Panc1 (cell line): Measurements from ENCODE around the gene HERC6. TPM values are rescaled to one million over a fixed set of nuclear protein-coding genes. Genes with fewer than 3 reads are reported as not detected.

Experiments used
- ATAC-seq: fragments of 200-7000 bp; cut with Tn5 transposase; 2 replicates; pipeline ENCODE4 v1.9.1; 2020; ENCODE audit warnings: mild to moderate bottlenecking, moderate library complexity
- BruUV-seq: library from RNA; stranded (reverse); fragments of 400-500 nt; replicated peaks from 2 replicates; lab custom pipeline; 2021; lab: Mats Ljungman, UMichigan
- CTCF ChIA-PET: fragments of 300-600 bp; sonication (Branson Sonifier 250); formaldehyde crosslinking; loops from one replicate; lab custom pipeline; 2022; ENCODE audit warnings: antibody characterized with exemption; lab: Charles Lee
- POLR2A ChIA-PET: fragments of 300-600 bp; sonication (Branson Sonifier 250); formaldehyde crosslinking; loops from one replicate; lab custom pipeline; 2022; ENCODE audit warnings: antibody characterized with exemption; lab: Charles Lee
- DNase-seq: peaks from one replicate; pipeline ENCODE4 v3.0.0-alpha.2; 2010; ENCODE audit warnings: low read depth, low spot score
- H3K27ac ChIP-seq: 2 replicates; pipeline ENCODE4 v1.5.1; 2011; ENCODE audit warnings: mild to moderate bottlenecking, low read length, inconsistent platforms
- H3K27me3 ChIP-seq: fragments of 200-500 bp; sonication (Bioruptor generic); 2 replicates; pipeline ENCODE4 v1.6.0; 2014; ENCODE audit warnings: low read length, inconsistent platforms; ENCODE audit not compliant: control insufficient read depth, insufficient read depth
- H3K36me3 ChIP-seq: fragments of 200-500 bp; sonication (Bioruptor generic); 2 replicates; pipeline ENCODE4 v1.5.1; 2014; ENCODE audit warnings: inconsistent platforms, mild to moderate bottlenecking, low read length, moderate library complexity; ENCODE audit not compliant: control insufficient read depth, insufficient read depth
- H3K4me1 ChIP-seq: 2 replicates; pipeline ENCODE4 v1.5.1; 2011; ENCODE audit warnings: inconsistent platforms, mild to moderate bottlenecking, low read length, moderate library complexity; ENCODE audit not compliant: control insufficient read depth, insufficient read depth
- H3K4me3 ChIP-seq, 2 experiments: 2 replicates each; pipeline ENCODE4 v1.5.1; 2011 to 2012; ENCODE audit warnings: low read depth in 2 of 2, low read length in 2 of 2, mild to moderate bottlenecking in 2 of 2, inconsistent platforms in 1 of 2, moderate library complexity in 1 of 2
- H3K9me3 ChIP-seq: fragments of 200-500 bp; sonication (Bioruptor generic); 2 replicates; pipeline ENCODE4 v1.5.1; 2014; ENCODE audit warnings: low read depth, mild to moderate bottlenecking, inconsistent platforms, low read length, moderate library complexity; ENCODE audit not compliant: control insufficient read depth, insufficient read depth
- POLR2AphosphoS5 ChIP-seq: IDR thresholded peaks from 2 replicates; pipeline ENCODE4 v1.6.1; 2012; ENCODE audit warnings: mild to moderate bottlenecking, low read depth, low read length, moderate library complexity
- SIN3A ChIP-seq: IDR thresholded peaks from 2 replicates; pipeline ENCODE4 v1.6.1; 2012; ENCODE audit warnings: low read depth, mild to moderate bottlenecking, low read length, moderate library complexity, borderline replicate concordance; ENCODE audit not compliant: insufficient read depth
- TCF7L2 ChIP-seq: IDR thresholded peaks from 2 replicates; pipeline ENCODE4 v1.6.1; 2011; ENCODE audit warnings: mild to moderate bottlenecking, low read depth, low read length, inconsistent platforms
- in situ Hi-C: cut with HindIII; loops from 2 replicates; pipeline ENCODE4 v1.10.0; 2016; ENCODE audit warnings: low sequenced_read_pairs, low pct_unique_long_range_greater_than_20kb
- intact Hi-C: fragments of 100-400 bp; cut with micrococcal nuclease; formaldehyde crosslinking; loops from one replicate; pipeline ENCODE4 v1.10.0; 2022; ENCODE audit not compliant: unreplicated experiment
- total RNA-seq: library from RNA; stranded (reverse); gene quantifications from one replicate; pipeline ENCODE4 v1.2.1, GENCODE V29; 2021; ENCODE audit not compliant: unreplicated experiment
- TF ChIP-seq, protein P1 (sequence below): fragments of 450-650 bp; IDR thresholded peaks from 2 replicates; pipeline ENCODE4 v1.5.1; 2017; ENCODE audit warnings: mild to moderate bottlenecking
- TF ChIP-seq, protein P2 (sequence below), 2 experiments: IDR thresholded peaks; 2 replicates each; pipeline ENCODE4 v1.6.1; 2011 to 2012; ENCODE audit warnings: low read depth in 2 of 2, control low read depth in 1 of 2, low read length in 1 of 2, mild to moderate bottlenecking in 1 of 2, moderate library complexity in 1 of 2; ENCODE audit not compliant: insufficient read depth in 1 of 2

HERC6 gene
- total RNA-seq, 1 experiment from 2014 or later, result 1.2 TPM

DNA sequence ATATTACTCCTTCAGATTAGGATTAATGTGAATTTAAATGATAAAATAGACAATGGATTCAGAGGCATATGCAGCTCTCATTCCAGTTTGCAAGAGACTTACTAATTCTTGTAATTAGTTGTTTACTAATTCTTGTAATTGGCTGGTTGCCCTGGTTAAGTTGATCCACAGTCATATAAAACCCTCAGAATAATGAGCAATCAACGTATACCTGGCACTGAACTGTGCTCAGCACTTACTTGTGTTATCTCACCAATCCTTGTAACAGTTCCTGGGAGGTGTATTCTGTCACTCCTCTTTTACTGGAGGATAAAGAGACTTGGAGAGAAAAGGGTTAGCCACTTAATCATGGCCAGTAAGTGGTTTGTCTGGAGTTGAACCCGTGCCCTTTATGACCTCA, 88.7 kb downstream of the HERC6 start:
- no peak for DNase-seq
- CTCF ChIA-PET, result no interaction called here
- intact Hi-C loops, result no loop called here
- Histone ChIP-seq H3K9me3 (no peaks in the 10 kb centered on the region), H3K27me3 (no peaks in the 10 kb centered on the region), H3K27ac (no peak overlapping the region), H3K4me1 (no peaks in the 10 kb centered on the region), H3K4me3 (no peak overlapping the region), H3K36me3 (no peaks in the 10 kb centered on the region)
- ATAC-seq, result no peak
- POLR2A ChIA-PET, result no interaction called here
- BruUV-seq, result no TSS peak
- no peak for TF ChIP-seq TCF7L2
- TF ChIP-seq, protein P1, sequence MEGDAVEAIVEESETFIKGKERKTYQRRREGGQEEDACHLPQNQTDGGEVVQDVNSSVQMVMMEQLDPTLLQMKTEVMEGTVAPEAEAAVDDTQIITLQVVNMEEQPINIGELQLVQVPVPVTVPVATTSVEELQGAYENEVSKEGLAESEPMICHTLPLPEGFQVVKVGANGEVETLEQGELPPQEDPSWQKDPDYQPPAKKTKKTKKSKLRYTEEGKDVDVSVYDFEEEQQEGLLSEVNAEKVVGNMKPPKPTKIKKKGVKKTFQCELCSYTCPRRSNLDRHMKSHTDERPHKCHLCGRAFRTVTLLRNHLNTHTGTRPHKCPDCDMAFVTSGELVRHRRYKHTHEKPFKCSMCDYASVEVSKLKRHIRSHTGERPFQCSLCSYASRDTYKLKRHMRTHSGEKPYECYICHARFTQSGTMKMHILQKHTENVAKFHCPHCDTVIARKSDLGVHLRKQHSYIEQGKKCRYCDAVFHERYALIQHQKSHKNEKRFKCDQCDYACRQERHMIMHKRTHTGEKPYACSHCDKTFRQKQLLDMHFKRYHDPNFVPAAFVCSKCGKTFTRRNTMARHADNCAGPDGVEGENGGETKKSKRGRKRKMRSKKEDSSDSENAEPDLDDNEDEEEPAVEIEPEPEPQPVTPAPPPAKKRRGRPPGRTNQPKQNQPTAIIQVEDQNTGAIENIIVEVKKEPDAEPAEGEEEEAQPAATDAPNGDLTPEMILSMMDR, result no peak
- TF ChIP-seq POLR2AphosphoS5, result no peak
- TF ChIP-seq, protein P2, sequence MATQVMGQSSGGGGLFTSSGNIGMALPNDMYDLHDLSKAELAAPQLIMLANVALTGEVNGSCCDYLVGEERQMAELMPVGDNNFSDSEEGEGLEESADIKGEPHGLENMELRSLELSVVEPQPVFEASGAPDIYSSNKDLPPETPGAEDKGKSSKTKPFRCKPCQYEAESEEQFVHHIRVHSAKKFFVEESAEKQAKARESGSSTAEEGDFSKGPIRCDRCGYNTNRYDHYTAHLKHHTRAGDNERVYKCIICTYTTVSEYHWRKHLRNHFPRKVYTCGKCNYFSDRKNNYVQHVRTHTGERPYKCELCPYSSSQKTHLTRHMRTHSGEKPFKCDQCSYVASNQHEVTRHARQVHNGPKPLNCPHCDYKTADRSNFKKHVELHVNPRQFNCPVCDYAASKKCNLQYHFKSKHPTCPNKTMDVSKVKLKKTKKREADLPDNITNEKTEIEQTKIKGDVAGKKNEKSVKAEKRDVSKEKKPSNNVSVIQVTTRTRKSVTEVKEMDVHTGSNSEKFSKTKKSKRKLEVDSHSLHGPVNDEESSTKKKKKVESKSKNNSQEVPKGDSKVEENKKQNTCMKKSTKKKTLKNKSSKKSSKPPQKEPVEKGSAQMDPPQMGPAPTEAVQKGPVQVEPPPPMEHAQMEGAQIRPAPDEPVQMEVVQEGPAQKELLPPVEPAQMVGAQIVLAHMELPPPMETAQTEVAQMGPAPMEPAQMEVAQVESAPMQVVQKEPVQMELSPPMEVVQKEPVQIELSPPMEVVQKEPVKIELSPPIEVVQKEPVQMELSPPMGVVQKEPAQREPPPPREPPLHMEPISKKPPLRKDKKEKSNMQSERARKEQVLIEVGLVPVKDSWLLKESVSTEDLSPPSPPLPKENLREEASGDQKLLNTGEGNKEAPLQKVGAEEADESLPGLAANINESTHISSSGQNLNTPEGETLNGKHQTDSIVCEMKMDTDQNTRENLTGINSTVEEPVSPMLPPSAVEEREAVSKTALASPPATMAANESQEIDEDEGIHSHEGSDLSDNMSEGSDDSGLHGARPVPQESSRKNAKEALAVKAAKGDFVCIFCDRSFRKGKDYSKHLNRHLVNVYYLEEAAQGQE (IDR thresholded peaks at IDR 0.05; ENCODE audit: insufficient read depth in 1 of 2, low read depth in 2 of 2, low read length in 1 of 2), result no peak
- no peak for TF ChIP-seq SIN3A
- in situ Hi-C loops, result no loop called here

DNA sequence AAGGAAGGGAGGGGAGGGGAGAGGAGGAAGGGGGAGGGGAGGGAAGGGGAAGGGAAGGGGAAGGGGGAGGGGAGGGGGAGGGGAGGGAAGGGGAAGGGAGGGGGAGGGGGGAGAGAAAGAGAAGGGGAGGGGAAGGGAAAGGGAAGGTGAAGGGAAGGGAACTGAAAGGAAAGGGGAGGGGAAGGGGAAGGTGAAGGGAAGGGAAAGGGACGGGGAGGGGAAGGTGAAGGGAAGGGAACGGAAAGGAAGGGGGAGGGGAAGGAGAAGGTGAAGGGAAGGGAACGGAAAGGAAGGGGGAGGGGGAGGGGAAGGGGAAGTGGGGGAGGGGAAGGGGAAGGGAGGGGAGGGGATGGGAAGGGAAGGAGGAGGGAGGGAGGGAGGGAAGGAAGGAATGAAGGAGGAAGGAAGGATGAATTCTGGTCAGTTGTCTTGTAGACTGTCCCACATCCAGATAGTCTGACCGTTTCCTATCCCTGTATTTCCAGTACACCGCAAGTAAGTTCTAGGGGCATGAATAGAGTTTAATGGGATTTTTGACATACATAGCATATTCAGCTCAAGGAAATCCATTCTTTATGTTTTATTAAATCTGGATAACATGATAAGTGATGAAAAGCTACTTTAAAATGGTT, 98.7 kb downstream of the HERC6 start:
- no peak for TF ChIP-seq TCF7L2
- TF ChIP-seq, protein P1, result no peak
- TF ChIP-seq POLR2AphosphoS5, result no peak
- TF ChIP-seq, protein P2 (IDR thresholded peaks at IDR 0.05; ENCODE audit: insufficient read depth in 1 of 2, low read depth in 2 of 2, low read length in 1 of 2), result no peak
- TF ChIP-seq SIN3A, result no peak
- ChIA-PET CTCF (no interaction called here), POLR2A (no interaction called here)
- no peaks in the 10 kb centered on the region for H3K4me1 ChIP-seq
- H3K27ac ChIP-seq, result no peak overlapping the region
- in situ Hi-C loops (no loop called here), intact Hi-C loops (no loop called here)
- no TSS peak for BruUV-seq
- H3K27me3 ChIP-seq, result no peaks in the 10 kb centered on the region
- ATAC-seq (no peak), DNase-seq (no peak)
- no peaks in the 10 kb centered on the region for H3K9me3 ChIP-seq
- no peak overlapping the region for H3K4me3 ChIP-seq
- no peaks in the 10 kb centered on the region for H3K36me3 ChIP-seq
